Keratinocyte (primary cell): ENCODE data around the gene MAGI3. TPM values are rescaled to one million over a fixed set of nuclear protein-coding genes. Genes with fewer than 3 reads are reported as not detected.
"Not testable (repeated sequence)": the region's sequence is repeated elsewhere in the genome, so short reads cannot be mapped to it uniquely, and the experiment has no call there.

Source experiments
- DNase-seq: peaks from one replicate; pipeline ENCODE4 v3.0.0-alpha.2; 2011; ENCODE audit warnings: low read depth, missing footprints, low spot score
- FAIRE-seq: peaks from 2 replicates; lab custom pipeline; 2011; peaks lifted over from hg19 to GRCh38; lab: Jason Lieb, UNC
- H2AFZ ChIP-seq: 2 replicates; pipeline ENCODE4 v1.6.0; 2012; ENCODE audit warnings: low read length, control low read depth, inconsistent platforms; ENCODE audit not compliant: control insufficient read depth
- H3K27ac ChIP-seq: 2 replicates; pipeline ENCODE4 v1.5.1; 2011; ENCODE audit warnings: low read length; ENCODE audit not compliant: control insufficient read depth, insufficient read depth
- H3K27me3 ChIP-seq: 3 replicates; pipeline ENCODE4 v1.6.0; 2011; ENCODE audit warnings: low read length; ENCODE audit not compliant: control insufficient read depth, insufficient read depth; ENCODE audit errors: extremely low read depth
- H3K36me3 ChIP-seq, 2 experiments: 2 replicates in 1 of 2; 3 replicates in 1 of 2; pipeline ENCODE4 v1.5.1; 2011; ENCODE audit warnings: low read length in 2 of 2, mild to moderate bottlenecking in 1 of 2; ENCODE audit not compliant: control insufficient read depth in 2 of 2, insufficient read depth in 2 of 2; ENCODE audit errors: extremely low read depth in 1 of 2
- H3K4me1 ChIP-seq: 3 replicates; pipeline ENCODE4 v1.5.1; 2011; ENCODE audit warnings: low read length; ENCODE audit not compliant: control insufficient read depth, insufficient read depth; ENCODE audit errors: extremely low read depth
- H3K4me2 ChIP-seq: 3 replicates; pipeline ENCODE4 v1.6.0; 2011; ENCODE audit warnings: low read depth, low read length; ENCODE audit not compliant: control insufficient read depth, insufficient read depth; ENCODE audit errors: extremely low read depth
- H3K4me3 ChIP-seq, 3 experiments: fragments of 200-600 bp in 1 of 3; sonication (generic) in 1 of 3; 2 replicates in 2 of 3; 3 replicates in 1 of 3; pipeline ENCODE4 v1.5.1; 2011 to 2016; ENCODE audit warnings: low read length in 3 of 3, mild to moderate bottlenecking in 3 of 3, control low read depth in 2 of 3, inconsistent platforms in 1 of 3, low read depth in 1 of 3, mixed read lengths in 1 of 3, mixed run types in 1 of 3, moderate library complexity in 1 of 3; ENCODE audit not compliant: control insufficient read depth in 2 of 3, insufficient read depth in 2 of 3; ENCODE audit errors: extremely low read depth in 1 of 3
- H3K79me2 ChIP-seq: 2 replicates; pipeline ENCODE4 v1.6.0; 2012; ENCODE audit warnings: low read length; ENCODE audit not compliant: control insufficient read depth, insufficient read depth
- H3K9ac ChIP-seq: 3 replicates; pipeline ENCODE4 v1.6.0; 2011; ENCODE audit warnings: low read length; ENCODE audit not compliant: control insufficient read depth, insufficient read depth; ENCODE audit errors: extremely low read depth
- H3K9me1 ChIP-seq: 3 replicates; pipeline ENCODE4 v1.6.0; 2011; ENCODE audit warnings: low read length; ENCODE audit not compliant: control insufficient read depth, insufficient read depth; ENCODE audit errors: extremely low read depth
- H3K9me3 ChIP-seq: 2 replicates; pipeline ENCODE4 v1.5.1; 2012; ENCODE audit warnings: low read depth, low read length; ENCODE audit not compliant: control insufficient read depth
- H4K20me1 ChIP-seq: 3 replicates; pipeline ENCODE4 v1.6.0; 2011; ENCODE audit warnings: low read length; ENCODE audit not compliant: control insufficient read depth, insufficient read depth; ENCODE audit errors: extremely low read depth
- EZH2 ChIP-seq: IDR thresholded peaks from one replicate; pipeline ENCODE4 v1.6.1; 2012; ENCODE audit warnings: inconsistent platforms, mild to moderate bottlenecking, low read length, moderate library complexity
- dilution Hi-C: fragments of 300-500 bp; cut with MboI; formaldehyde crosslinking; loops from one replicate; pipeline ENCODE4 v1.7.0; 2020; ENCODE audit warnings: low sequenced_read_pairs; ENCODE audit not compliant: extremely low pct_ligation_motif_present
- polyA plus RNA-seq, 5 experiments: library from polyadenylated mRNA; depleted of rRNA in 3 of 5; stranded (reverse) in 3 of 5; stranded (forward) in 1 of 5; unstranded in 1 of 5; fragments of >200 nt; gene quantifications; 1 replicate in 1 of 5; 2 replicates in 3 of 5; 3 replicates in 1 of 5; pipeline versions ENCODE4 v1.2.1 to v1.2.3, GENCODE V29; 2011 to 2012; ENCODE audit warnings: missing spikeins in 2 of 5, low read depth in 1 of 5, low replicate concordance in 1 of 5
- TF ChIP-seq, protein P1 (sequence below), 3 experiments: IDR thresholded peaks in 1 of 3; conservative IDR thresholded peaks in 1 of 3; optimal IDR thresholded peaks in 1 of 3; 2 replicates in 2 of 3; 3 replicates in 1 of 3; pipeline versions ENCODE3 to v1.5.1; 2011; ENCODE audit warnings: low read length in 3 of 3, mild to moderate bottlenecking in 3 of 3, moderate library complexity in 2 of 3, control low read depth in 1 of 3, inconsistent platforms in 1 of 3; ENCODE audit not compliant: insufficient read depth in 2 of 3; ENCODE audit errors: extremely low read depth in 1 of 3

MAGI3 gene
- polyA plus RNA-seq, 1 donor (not counting 4 experiments of a cell fraction or from before 2014, with no cell fraction given) = 3.2 TPM

DNA sequence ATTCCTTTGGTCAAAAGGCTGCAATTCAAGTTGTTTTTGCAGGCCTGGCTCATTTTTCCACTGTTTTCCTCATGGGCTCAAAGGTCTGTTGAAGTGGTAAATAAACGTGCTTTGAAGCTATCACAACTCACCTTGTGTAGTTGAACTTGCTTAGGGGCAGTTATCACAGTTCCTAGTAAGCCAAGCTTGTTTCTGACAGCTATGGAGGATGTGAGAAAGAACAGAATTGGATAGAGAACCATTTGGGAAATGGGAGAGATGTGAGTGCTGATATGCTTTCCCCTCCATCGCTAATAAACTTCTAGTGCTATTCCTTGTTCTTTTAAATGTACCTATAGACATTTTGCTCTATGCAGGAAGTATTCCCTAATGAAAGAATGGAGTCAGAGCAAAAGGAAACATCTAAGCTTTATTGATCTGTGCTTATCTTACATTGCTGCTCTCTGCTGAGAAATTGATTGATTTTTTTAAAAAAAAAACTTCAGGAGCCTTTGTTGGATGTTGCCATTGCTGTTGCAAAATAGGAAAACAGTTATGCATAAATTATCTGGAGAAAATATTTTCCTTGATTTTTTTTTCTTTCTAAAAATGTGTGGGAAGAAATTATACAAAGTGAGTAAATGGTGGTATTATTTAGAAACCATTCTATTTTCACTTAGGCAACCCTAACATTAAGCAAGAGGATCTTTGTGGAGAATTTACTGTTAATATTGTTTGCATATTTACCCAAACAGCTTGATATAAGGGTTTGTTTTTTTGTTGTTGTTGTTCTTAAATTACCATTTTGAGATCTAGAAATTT lies 118.2 kb downstream of the MAGI3 start:
- TF ChIP-seq EZH2 = no peak
- TF ChIP-seq, protein P1, sequence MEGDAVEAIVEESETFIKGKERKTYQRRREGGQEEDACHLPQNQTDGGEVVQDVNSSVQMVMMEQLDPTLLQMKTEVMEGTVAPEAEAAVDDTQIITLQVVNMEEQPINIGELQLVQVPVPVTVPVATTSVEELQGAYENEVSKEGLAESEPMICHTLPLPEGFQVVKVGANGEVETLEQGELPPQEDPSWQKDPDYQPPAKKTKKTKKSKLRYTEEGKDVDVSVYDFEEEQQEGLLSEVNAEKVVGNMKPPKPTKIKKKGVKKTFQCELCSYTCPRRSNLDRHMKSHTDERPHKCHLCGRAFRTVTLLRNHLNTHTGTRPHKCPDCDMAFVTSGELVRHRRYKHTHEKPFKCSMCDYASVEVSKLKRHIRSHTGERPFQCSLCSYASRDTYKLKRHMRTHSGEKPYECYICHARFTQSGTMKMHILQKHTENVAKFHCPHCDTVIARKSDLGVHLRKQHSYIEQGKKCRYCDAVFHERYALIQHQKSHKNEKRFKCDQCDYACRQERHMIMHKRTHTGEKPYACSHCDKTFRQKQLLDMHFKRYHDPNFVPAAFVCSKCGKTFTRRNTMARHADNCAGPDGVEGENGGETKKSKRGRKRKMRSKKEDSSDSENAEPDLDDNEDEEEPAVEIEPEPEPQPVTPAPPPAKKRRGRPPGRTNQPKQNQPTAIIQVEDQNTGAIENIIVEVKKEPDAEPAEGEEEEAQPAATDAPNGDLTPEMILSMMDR (optimal IDR thresholded peaks at IDR 0.05 in 1 of 3, IDR thresholded peaks at IDR 0.05 in 1 of 3, conservative IDR thresholded peaks at IDR 0.05 in 1 of 3; ENCODE audit: extremely low read depth in 1 of 3, insufficient read depth in 2 of 3, low read length in 3 of 3) = no peak
- no peak for FAIRE-seq
- dilution Hi-C loops = no loop called here

DNA sequence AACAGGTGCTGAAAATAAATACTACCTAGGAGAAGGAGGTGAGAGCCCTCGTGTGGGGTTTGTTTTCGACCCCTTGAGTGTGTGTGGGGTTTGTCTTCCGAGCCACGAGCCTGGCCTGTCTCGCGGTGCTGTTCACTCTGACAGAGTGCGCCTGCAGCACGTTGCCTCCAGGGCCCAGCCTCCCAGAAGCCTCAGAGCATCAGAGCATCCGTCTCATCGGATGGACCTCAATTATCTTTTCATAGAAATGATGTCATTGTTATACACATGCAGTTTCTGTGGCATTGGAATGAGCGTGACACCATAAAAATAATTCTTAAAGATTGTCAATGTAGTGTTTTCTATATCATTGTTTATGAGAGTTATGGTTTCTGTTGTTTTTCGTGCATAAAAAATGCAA lies 119.5 kb downstream of the MAGI3 start:
- dilution Hi-C loops, H3K9me3 ChIP-seq, H3K9me1 ChIP-seq, H3K79me2 ChIP-seq, H4K20me1 ChIP-seq, H3K4me2 ChIP-seq, H3K9ac ChIP-seq, FAIRE-seq, H3K4me1 ChIP-seq, DNase-seq, H3K27ac ChIP-seq, H3K36me3 ChIP-seq, H3K27me3 ChIP-seq, H2AFZ ChIP-seq, H3K4me3 ChIP-seq: not testable (repeated sequence)

More for the DNA sequence above, 118.2 kb downstream of the MAGI3 start:
- Histone ChIP-seq H3K36me3 (no peaks in the 10 kb centered on the region), H3K9me1 (no peaks in the 10 kb centered on the region), H3K9ac (no peak overlapping the region), H3K27ac (no peak overlapping the region), H3K79me2 (no peaks in the 10 kb centered on the region), H3K4me2 (no peak overlapping the region), H3K9me3 (peaks cover 3% of the 10 kb centered on the region), H3K27me3 (no peaks in the 10 kb centered on the region), H4K20me1 (no peaks in the 10 kb centered on the region), H2AFZ (no peak overlapping the region), H3K4me3 (no peak overlapping the region), H3K4me1 (no peaks in the 10 kb centered on the region)
- DNase-seq = no peak
